Measurements from ENCODE around the gene EDEM1. TPM values are rescaled to one million over a fixed set of nuclear protein-coding genes. Genes with fewer than 3 reads are reported as not detected.

Gene EDEM1
- total RNA-seq, 2 donors from 2014 or later = 109 to 171 TPM

- Mint-ChIP-seq H3K9me3 (no peaks in the 10 kb centered on the region), H3K36me3 (peaks cover 27% of the 10 kb centered on the region)
Observed at GRCh38 chr3:5219216-5219615, 31.7 kb downstream of the EDEM1 start.

GRCh38 chr3:5220193-5220592 is 32.7 kb downstream of the EDEM1 start:
- Mint-ChIP-seq H3K27me3 (no peaks in the 10 kb centered on the region), H3K4me3 (no peak overlapping the region), H3K36me3 (peaks cover 20% of the 10 kb centered on the region), H3K4me1 (ENCODE audit: low read depth in 2 of 2) (peaks cover 0 to 4% of the 10 kb centered on the region in 2 donors), H3K27ac (peak overlapping the region in 1 of 2 donors; percentile 37), H3K9me3 (no peaks in the 10 kb centered on the region)
- no peak for ATAC-seq
- DNase-seq (ENCODE audit: low spot score) = no peak

More at GRCh38 chr3:5219216-5219615, 31.7 kb downstream of the EDEM1 start:
- Mint-ChIP-seq H3K4me1 (ENCODE audit: low read depth in 2 of 2) (peaks cover 0 to 9% of the 10 kb centered on the region in 2 donors), H3K27me3 (no peaks in the 10 kb centered on the region), H3K4me3 (no peak overlapping the region), H3K27ac (no peak overlapping the region)
- ATAC-seq (no peak), DNase-seq (ENCODE audit: low spot score) (no peak)

GRCh38 chr3:5220667-5221431 is 33.3 kb downstream of the EDEM1 start:
- DNase-seq (ENCODE audit: low spot score) (no peak), ATAC-seq (no peak)
- peaks cover 0 to 4% of the 10 kb centered on the region in 2 donors for H3K4me1 Mint-ChIP-seq (ENCODE audit: low read depth in 2 of 2)
- H3K4me3 Mint-ChIP-seq = no peak overlapping the region
- peaks cover 18% of the 10 kb centered on the region for H3K36me3 Mint-ChIP-seq
- H3K9me3 Mint-ChIP-seq = no peaks in the 10 kb centered on the region
- peak overlapping the region in 1 of 2 donors; percentile 37 for H3K27ac Mint-ChIP-seq
- H3K27me3 Mint-ChIP-seq = no peaks in the 10 kb centered on the region

- peaks cover 16% of the 10 kb centered on the region for H3K36me3 Mint-ChIP-seq
- no peak overlapping the region for H3K4me3 Mint-ChIP-seq
- H3K27me3 Mint-ChIP-seq = no peaks in the 10 kb centered on the region
- ATAC-seq = peak in 1 of 2 donors; percentile 43
- DNase-seq (ENCODE audit: low spot score) = no peak
- peaks cover 0 to 4% of the 10 kb centered on the region in 2 donors for H3K4me1 Mint-ChIP-seq (ENCODE audit: low read depth in 2 of 2)
- H3K9me3 Mint-ChIP-seq = no peaks in the 10 kb centered on the region
- H3K27ac Mint-ChIP-seq = no peak overlapping the region
Observed at GRCh38 chr3:5221701-5222100, 34.2 kb downstream of the EDEM1 start.

- ATAC-seq (no peak), DNase-seq (ENCODE audit: low spot score) (no peak)
- no peak overlapping the region for H3K27ac Mint-ChIP-seq
- no peaks in the 10 kb centered on the region for H3K9me3 Mint-ChIP-seq
- H3K36me3 Mint-ChIP-seq = peaks cover 10% of the 10 kb centered on the region
- peaks cover 0 to 4% of the 10 kb centered on the region in 2 donors for H3K4me1 Mint-ChIP-seq (ENCODE audit: low read depth in 2 of 2)
- H3K27me3 Mint-ChIP-seq = no peaks in the 10 kb centered on the region
- H3K4me3 Mint-ChIP-seq = no peak overlapping the region
Observed at GRCh38 chr3:5222283-5223005, 34.9 kb downstream of the EDEM1 start.

GRCh38 chr3:5226783-5227182 is 39.3 kb downstream of the EDEM1 start:
- H3K4me1 Mint-ChIP-seq (ENCODE audit: low read depth in 2 of 2) = no peaks in the 10 kb centered on the region
- no peak overlapping the region for H3K27ac Mint-ChIP-seq
- H3K9me3 Mint-ChIP-seq = no peaks in the 10 kb centered on the region
- DNase-seq (ENCODE audit: low spot score) (no peak), ATAC-seq (no peak)
- H3K27me3 Mint-ChIP-seq = no peaks in the 10 kb centered on the region
- H3K4me3 Mint-ChIP-seq = no peak overlapping the region
- peaks cover 5% of the 10 kb centered on the region for H3K36me3 Mint-ChIP-seq

GRCh38 chr3:5227812-5228211 is 40.3 kb downstream of the EDEM1 start:
- Mint-ChIP-seq H3K27me3 (no peaks in the 10 kb centered on the region), H3K36me3 (no peaks in the 10 kb centered on the region), H3K27ac (no peak overlapping the region), H3K4me3 (no peak overlapping the region), H3K9me3 (no peaks in the 10 kb centered on the region), H3K4me1 (ENCODE audit: low read depth in 2 of 2) (no peaks in the 10 kb centered on the region)
- no peak for ATAC-seq
- DNase-seq (ENCODE audit: low spot score) = no peak

GRCh38 chr3:5229414-5229813 is 41.9 kb downstream of the EDEM1 start:
- Mint-ChIP-seq H3K4me3 (no peak overlapping the region), H3K36me3 (no peaks in the 10 kb centered on the region), H3K27ac (no peak overlapping the region), H3K9me3 (no peaks in the 10 kb centered on the region), H3K4me1 (ENCODE audit: low read depth in 2 of 2) (no peaks in the 10 kb centered on the region), H3K27me3 (no peaks in the 10 kb centered on the region)
- DNase-seq (ENCODE audit: low spot score) (no peak), ATAC-seq (no peak)

- H3K27ac Mint-ChIP-seq = no peak overlapping the region
- no peaks in the 10 kb centered on the region for H3K9me3 Mint-ChIP-seq
- H3K36me3 Mint-ChIP-seq = no peaks in the 10 kb centered on the region
- no peaks in the 10 kb centered on the region for H3K27me3 Mint-ChIP-seq
- no peaks in the 10 kb centered on the region for H3K4me1 Mint-ChIP-seq (ENCODE audit: low read depth in 2 of 2)
- no peak overlapping the region for H3K4me3 Mint-ChIP-seq
- ATAC-seq (peak in 1 of 2 donors; percentile 13), DNase-seq (ENCODE audit: low spot score) (no peak)
Observed at GRCh38 chr3:5231074-5231473, 43.6 kb downstream of the EDEM1 start.

GRCh38 chr3:5231487-5231886 is 44.0 kb downstream of the EDEM1 start:
- DNase-seq (ENCODE audit: low spot score) (no peak), ATAC-seq (peak in 1 of 2 donors; percentile 19)
- Mint-ChIP-seq H3K27ac (no peak overlapping the region), H3K9me3 (no peaks in the 10 kb centered on the region), H3K36me3 (no peaks in the 10 kb centered on the region), H3K4me3 (no peak overlapping the region), H3K4me1 (ENCODE audit: low read depth in 2 of 2) (no peaks in the 10 kb centered on the region), H3K27me3 (no peaks in the 10 kb centered on the region)

- Mint-ChIP-seq H3K27ac (no peak overlapping the region), H3K4me3 (no peak overlapping the region)
Observed at GRCh38 chr3:5232570-5232969, 45.1 kb downstream of the EDEM1 start.

GRCh38 chr3:5233026-5233425 is 45.5 kb downstream of the EDEM1 start:
- H3K9me3 Mint-ChIP-seq = no peaks in the 10 kb centered on the region
- H3K36me3 Mint-ChIP-seq = no peaks in the 10 kb centered on the region
- no peak for DNase-seq (ENCODE audit: low spot score)
- no peak overlapping the region for H3K27ac Mint-ChIP-seq
- H3K4me1 Mint-ChIP-seq (ENCODE audit: low read depth in 2 of 2) = no peaks in the 10 kb centered on the region
- no peak for ATAC-seq
- no peaks in the 10 kb centered on the region for H3K27me3 Mint-ChIP-seq
- H3K4me3 Mint-ChIP-seq = no peak overlapping the region

More at GRCh38 chr3:5232570-5232969, 45.1 kb downstream of the EDEM1 start:
- Mint-ChIP-seq H3K27me3 (no peaks in the 10 kb centered on the region), H3K9me3 (no peaks in the 10 kb centered on the region), H3K36me3 (no peaks in the 10 kb centered on the region), H3K4me1 (ENCODE audit: low read depth in 2 of 2) (no peaks in the 10 kb centered on the region)
- no peak for ATAC-seq
- DNase-seq (ENCODE audit: low spot score) = no peak

GRCh38 chr3:5235655-5236054 is 48.1 kb downstream of the EDEM1 start:
- Mint-ChIP-seq H3K4me3 (no peak overlapping the region), H3K9me3 (no peaks in the 10 kb centered on the region), H3K27me3 (peaks cover 0 to 6% of the 10 kb centered on the region in 2 donors), H3K27ac (no peak overlapping the region), H3K36me3 (no peaks in the 10 kb centered on the region), H3K4me1 (ENCODE audit: low read depth in 2 of 2) (peaks cover 0 to 6% of the 10 kb centered on the region in 2 donors)
- DNase-seq (ENCODE audit: low spot score) (no peak), ATAC-seq (no peak)

- Mint-ChIP-seq H3K27me3 (peaks cover 0 to 6% of the 10 kb centered on the region in 2 donors), H3K27ac (no peak overlapping the region), H3K4me3 (no peak overlapping the region), H3K36me3 (no peaks in the 10 kb centered on the region), H3K4me1 (ENCODE audit: low read depth in 2 of 2) (peaks cover 0 to 6% of the 10 kb centered on the region in 2 donors), H3K9me3 (no peaks in the 10 kb centered on the region)
- no peak for DNase-seq (ENCODE audit: low spot score)
- ATAC-seq = peak in 1 of 2 donors; percentile 28
Observed at GRCh38 chr3:5238545-5238944, 51.0 kb downstream of the EDEM1 start.
